Naive thymus-derived CD8-positive, alpha-beta T cell (primary cell): ENCODE measurements around the gene ATP8B3. TPM values are rescaled to one million over a fixed set of nuclear protein-coding genes. Genes with fewer than 3 reads are reported as not detected.

ENCODE experiments used
- ATAC-seq, 2 donors: fragments of 150-1000 bp; cut with Tn5 transposase in 1 of 2; sonication (Bioruptor Pico), chemical (Tn5 transposase) in 1 of 2; 1 replicate in 1 of 2; 2 replicates in 1 of 2; pipeline ENCODE4 v1.10.0; 2021; ENCODE audit warnings: mild to moderate bottlenecking in 2 of 2, moderate library complexity in 2 of 2
- POLR2A ChIA-PET: fragments of 350-600 bp; sonication (Branson Sonifier 250); formaldehyde crosslinking; loops from one replicate; lab custom pipeline; 2021; ENCODE audit warnings: antibody characterized with exemption; lab: Charles Lee
- DNase-seq, 10 donors: peaks; one replicate each; pipeline versions ENCODE4 v3.0.0 to v3.0.0-alpha.2; 2020 to 2022
- H3K27ac Mint-ChIP-seq, 10 donors: one replicate each; pipeline ENCODE4 v1.8.0; 2020 to 2022; ENCODE audit warnings: mild to moderate bottlenecking in 10 of 10, mixed read lengths in 10 of 10, moderate library complexity in 4 of 10, inconsistent platforms in 1 of 10
- H3K27me3 Mint-ChIP-seq, 5 donors: one replicate each; pipeline ENCODE4 v1.8.0; 2021 to 2022; ENCODE audit warnings: mixed read lengths in 5 of 5
- H3K36me3 Mint-ChIP-seq, 3 donors: one replicate each; pipeline ENCODE4 v1.8.0; 2020 to 2022; ENCODE audit warnings: mixed read lengths in 3 of 3, mild to moderate bottlenecking in 2 of 3, inconsistent platforms in 1 of 3
- H3K4me1 Mint-ChIP-seq, 4 donors: one replicate each; pipeline ENCODE4 v1.8.0; 2021 to 2022; ENCODE audit warnings: mixed read lengths in 4 of 4
- H3K4me3 Mint-ChIP-seq, 10 donors: one replicate each; pipeline ENCODE4 v1.8.0; 2020 to 2022; ENCODE audit warnings: mild to moderate bottlenecking in 10 of 10, mixed read lengths in 10 of 10, moderate library complexity in 6 of 10, inconsistent platforms in 1 of 10
- H3K9me3 Mint-ChIP-seq, 9 donors: one replicate each; pipeline ENCODE4 v1.8.0; 2020 to 2022; ENCODE audit warnings: mixed read lengths in 9 of 9, mild to moderate bottlenecking in 3 of 9, inconsistent platforms in 1 of 9, moderate library complexity in 1 of 9
- polyA plus RNA-seq, 3 donors: library from polyadenylated mRNA; unstranded; fragments of 300-500 nt; fragmentation: Illumina TruSeq; gene quantifications; one replicate each; pipeline ENCODE4 v1.2.3, GENCODE V29; 2021
- total RNA-seq, 8 experiments: library from RNA in 2 of 8; stranded (reverse) in 2 of 8; gene quantifications; one replicate each; pipeline ENCODE4 v1.2.3 and lab custom pipeline; 2021 to 2026

The ATP8B3 gene
- total and polyA plus RNA-seq, 5 experiments from 2014 or later: 0.52 to 1.8 (median 1.3) TPM

GRCh38 chr19:1828279-1829238 lies 16.5 kb upstream of the ATP8B3 start:
- H3K4me1 Mint-ChIP-seq: peaks cover 0 to 20% (median 7%) of the 10 kb centered on the region in 4 donors
- H3K27ac Mint-ChIP-seq: peak overlapping the region in 2 of 10 donors; percentile 28 to 73
- DNase-seq (no peak), ATAC-seq (no peak)
- no peaks in the 10 kb centered on the region for H3K27me3 Mint-ChIP-seq
- POLR2A ChIA-PET: interaction anchor here (0.6 to 0.9 kb wide), 3 partner anchors 14 to 1693 kb away, joined by 3 read pairs; no protein-coding TSS in a partner anchor
- peaks cover 0 to 50% (median 3%) of the 10 kb centered on the region in 3 donors for H3K36me3 Mint-ChIP-seq
- H3K9me3 Mint-ChIP-seq: no peaks in the 10 kb centered on the region
- no peak overlapping the region for H3K4me3 Mint-ChIP-seq

- Mint-ChIP-seq H3K27ac (no peak overlapping the region), H3K4me1 (peaks cover 0 to 17% (median 7%) of the 10 kb centered on the region in 4 donors), H3K36me3 (peaks cover 0 to 47% (median 3%) of the 10 kb centered on the region in 3 donors), H3K27me3 (no peaks in the 10 kb centered on the region), H3K9me3 (no peaks in the 10 kb centered on the region), H3K4me3 (no peak overlapping the region)
- POLR2A ChIA-PET: interaction anchor here (2.0 kb wide), 1 partner anchor 11 kb away, joined by 5 read pairs; no protein-coding TSS in a partner anchor
- DNase-seq (no peak), ATAC-seq (no peak)
These were observed 15.6 kb upstream of the ATP8B3 start for GRCh38 chr19:1827566-1828278.

- H3K4me3 Mint-ChIP-seq: no peak overlapping the region
- POLR2A ChIA-PET: interaction anchor here (0.6 to 2.0 kb wide), 3 partner anchors 12 to 36 kb away, joined by 3 to 8 read pairs (median 5); no protein-coding TSS in a partner anchor
- DNase-seq (no peak), ATAC-seq (no peak)
- peaks cover 0 to 17% (median 5%) of the 10 kb centered on the region in 4 donors for H3K4me1 Mint-ChIP-seq
- peak overlapping the region in 1 of 10 donors; percentile 71 for H3K27ac Mint-ChIP-seq
- H3K9me3 Mint-ChIP-seq: no peaks in the 10 kb centered on the region
- peaks cover 0 to 48% (median 3%) of the 10 kb centered on the region in 3 donors for H3K36me3 Mint-ChIP-seq
- H3K27me3 Mint-ChIP-seq: no peaks in the 10 kb centered on the region
These were observed 14.8 kb upstream of the ATP8B3 start for GRCh38 chr19:1826557-1827521.

DNA sequence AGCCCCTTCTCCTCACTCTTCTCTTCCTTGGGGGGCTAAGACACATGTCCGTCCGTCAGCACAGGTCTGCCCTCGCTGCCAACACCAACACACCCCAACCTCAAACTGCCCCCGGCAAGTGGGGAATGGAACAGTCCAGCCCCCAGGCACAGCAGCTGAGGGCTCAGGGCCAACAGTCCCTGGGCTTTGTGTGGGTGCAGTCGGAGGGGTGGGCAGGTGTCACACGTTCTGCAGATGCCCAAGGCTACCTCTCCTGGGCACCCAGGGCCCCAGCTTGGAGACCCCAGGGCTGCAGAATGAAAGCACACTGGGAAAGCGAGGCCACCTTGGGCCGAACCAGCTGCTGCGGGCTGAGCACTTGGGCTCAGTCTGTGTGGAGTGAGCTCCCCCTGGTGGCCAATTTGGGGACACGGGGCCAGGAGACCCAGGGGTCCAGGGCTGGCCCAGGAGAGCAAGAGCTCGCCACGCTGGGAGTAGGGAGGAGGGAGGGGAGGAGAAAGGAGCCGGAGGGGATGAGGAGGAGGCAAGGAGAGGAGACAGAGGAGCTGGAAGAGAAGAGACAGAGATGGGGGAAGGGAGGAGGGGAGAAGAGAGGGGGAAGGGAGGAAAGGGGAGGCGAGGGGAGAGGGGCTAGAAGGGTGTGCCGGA lies 14.0 kb upstream of the ATP8B3 start:
- H3K27ac Mint-ChIP-seq: peak overlapping the region in 1 of 10 donors; percentile 62

GRCh38 chr19:1824252-1824622 lies 12.2 kb upstream of the ATP8B3 start:
- H3K36me3 Mint-ChIP-seq: peaks cover 0 to 49% (median 5%) of the 10 kb centered on the region in 3 donors
- DNase-seq (no peak), ATAC-seq (no peak)
- H3K4me1 Mint-ChIP-seq: peaks cover 0 to 13% (median 4%) of the 10 kb centered on the region in 4 donors
- H3K27me3 Mint-ChIP-seq: no peaks in the 10 kb centered on the region
- POLR2A ChIA-PET: interaction anchor here (0.6 kb wide), 1 partner anchor 118 kb away, joined by 8 read pairs; no protein-coding TSS in a partner anchor
- H3K9me3 Mint-ChIP-seq: no peaks in the 10 kb centered on the region
- no peak overlapping the region for H3K27ac Mint-ChIP-seq
- no peak overlapping the region for H3K4me3 Mint-ChIP-seq

More for the DNA sequence above, 14.0 kb upstream of the ATP8B3 start:
- H3K4me1 Mint-ChIP-seq: peaks cover 0 to 17% (median 5%) of the 10 kb centered on the region in 4 donors
- H3K36me3 Mint-ChIP-seq: peaks cover 0 to 47% (median 3%) of the 10 kb centered on the region in 3 donors
- peak; percentile 60 to 88 (median 76) for DNase-seq
- no peak overlapping the region for H3K4me3 Mint-ChIP-seq
- ATAC-seq: peak; percentile 87 to 90
- POLR2A ChIA-PET: interaction anchor here (0.6 to 2.0 kb wide), 4 partner anchors 12 to 171 kb away, joined by 3 to 8 read pairs (median 5); no protein-coding TSS in a partner anchor
- H3K9me3 Mint-ChIP-seq: no peaks in the 10 kb centered on the region
- no peaks in the 10 kb centered on the region for H3K27me3 Mint-ChIP-seq

- no peak for DNase-seq
- Mint-ChIP-seq H3K4me3 (no peak overlapping the region), H3K27ac (no peak overlapping the region), H3K27me3 (no peaks in the 10 kb centered on the region), H3K9me3 (no peaks in the 10 kb centered on the region), H3K4me1 (peaks cover 0 to 11% (median 4%) of the 10 kb centered on the region in 4 donors), H3K36me3 (peaks cover 0 to 45% (median 5%) of the 10 kb centered on the region in 3 donors)
- no peak for ATAC-seq
- POLR2A ChIA-PET: no interaction called here
These were observed 11.6 kb upstream of the ATP8B3 start for GRCh38 chr19:1823539-1824251.

DNA sequence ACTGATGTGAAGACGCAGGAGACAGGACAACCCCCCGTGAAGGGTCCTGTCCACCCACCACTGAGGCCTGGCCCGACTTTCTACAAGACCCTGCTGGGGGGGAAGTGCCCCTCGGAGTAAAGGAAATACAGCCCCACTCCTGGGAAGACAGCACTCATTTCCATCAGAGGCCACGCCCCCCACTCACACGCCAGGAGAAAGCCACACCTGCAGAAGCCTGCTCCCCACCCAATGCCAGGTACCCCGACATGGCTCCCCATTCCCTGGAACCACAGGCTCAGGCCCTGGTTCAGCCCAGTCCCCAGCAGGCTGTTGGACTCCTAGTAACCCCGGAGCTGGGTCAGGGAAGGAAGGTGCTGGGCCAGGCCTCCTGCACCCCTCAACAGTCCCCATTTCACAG lies 10.9 kb upstream of the ATP8B3 start:
- no peaks in the 10 kb centered on the region for H3K27me3 Mint-ChIP-seq
- H3K9me3 Mint-ChIP-seq: no peaks in the 10 kb centered on the region
- no peak for DNase-seq
- no peak for ATAC-seq
- H3K36me3 Mint-ChIP-seq: peaks cover 0 to 45% (median 7%) of the 10 kb centered on the region in 3 donors
- POLR2A ChIA-PET: interaction anchor here (0.7 kb wide), 1 partner anchor 16 kb away, joined by 3 read pairs; no protein-coding TSS in a partner anchor
- H3K27ac Mint-ChIP-seq: no peak overlapping the region
- H3K4me3 Mint-ChIP-seq: no peak overlapping the region
- peaks cover 0 to 11% (median 4%) of the 10 kb centered on the region in 4 donors for H3K4me1 Mint-ChIP-seq

DNA sequence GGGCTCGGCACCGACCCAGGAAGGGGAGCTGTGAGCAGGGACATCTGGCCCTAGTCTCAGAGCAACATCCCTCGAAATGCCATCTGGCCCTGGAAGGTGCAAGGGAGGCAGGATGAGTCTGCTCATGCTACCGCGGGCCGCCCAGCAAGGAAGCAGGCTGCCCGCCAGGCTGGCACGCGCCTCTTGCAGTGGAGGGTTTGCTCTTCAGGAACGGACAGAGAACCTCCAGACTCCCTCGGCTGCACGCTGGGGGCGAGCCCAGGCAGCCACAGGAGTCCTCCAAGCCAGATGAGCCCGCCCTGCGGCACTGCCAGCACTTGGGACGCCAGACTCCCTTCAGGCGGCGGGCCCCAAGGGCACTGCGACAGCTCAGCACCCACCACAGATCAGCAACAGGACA lies 10.1 kb upstream of the ATP8B3 start:
- Mint-ChIP-seq H3K27ac (no peak overlapping the region), H3K27me3 (no peaks in the 10 kb centered on the region), H3K9me3 (no peaks in the 10 kb centered on the region), H3K36me3 (peaks cover 0 to 48% (median 7%) of the 10 kb centered on the region in 3 donors), H3K4me3 (no peak overlapping the region), H3K4me1 (peaks cover 0 to 11% (median 4%) of the 10 kb centered on the region in 4 donors)
- DNase-seq (no peak), ATAC-seq (no peak)
- POLR2A ChIA-PET: interaction anchor here (0.7 kb wide), 1 partner anchor 17 kb away, joined by 3 read pairs; no protein-coding TSS in a partner anchor

DNA sequence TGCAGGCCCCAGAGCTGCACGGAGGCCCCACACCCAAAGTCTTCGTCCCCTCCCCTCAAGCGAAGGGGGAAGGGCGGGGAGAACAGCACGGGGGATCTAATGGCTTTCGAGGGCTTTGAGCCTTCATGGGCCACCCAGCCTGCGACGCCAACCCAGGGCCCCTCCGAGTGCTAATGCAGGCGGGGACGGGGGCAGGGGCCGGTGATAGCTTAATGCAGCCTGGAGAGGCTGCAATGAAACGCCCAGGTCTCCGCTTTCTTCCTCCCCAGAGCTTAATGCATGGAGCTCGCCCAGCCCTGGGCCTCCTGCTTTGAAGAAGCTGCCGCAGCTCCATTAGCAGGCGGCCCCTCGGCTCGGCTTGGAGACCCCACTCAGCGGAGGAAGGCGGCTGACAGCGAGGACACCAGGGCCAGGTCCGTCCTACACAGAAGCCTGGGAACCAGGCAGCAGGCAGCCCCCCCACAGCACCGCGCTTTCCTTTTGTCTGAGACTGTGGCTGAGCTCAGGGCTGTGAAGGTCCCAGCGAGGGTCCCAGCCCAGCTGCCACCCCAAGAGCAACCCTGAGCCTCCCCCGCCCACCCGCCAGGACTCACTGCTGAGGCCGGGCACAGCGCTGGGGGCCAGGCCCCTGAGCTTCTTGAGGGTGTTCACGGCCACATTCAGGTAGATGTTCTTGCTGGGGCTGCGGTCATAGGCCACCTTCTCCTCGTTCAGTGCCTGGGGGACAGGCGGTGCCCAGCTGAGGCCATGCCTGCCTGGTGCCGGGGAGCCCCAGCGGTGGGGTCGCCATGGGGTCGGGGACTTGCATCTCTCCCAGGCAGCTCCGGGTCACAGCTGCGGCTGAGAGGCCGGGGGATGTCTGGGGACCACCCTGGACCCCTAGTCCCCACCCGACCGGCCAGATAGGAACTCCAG lies 7.5 kb upstream of the ATP8B3 start:
- POLR2A ChIA-PET: no interaction called here

More for the DNA sequence above, 7.5 kb upstream of the ATP8B3 start:
- Mint-ChIP-seq H3K4me1 (peaks cover 0 to 5% (median under 1%) of the 10 kb centered on the region in 4 donors), H3K36me3 (peaks cover 0 to 48% (median 7%) of the 10 kb centered on the region in 3 donors), H3K9me3 (no peaks in the 10 kb centered on the region), H3K27ac (no peak overlapping the region), H3K4me3 (no peak overlapping the region), H3K27me3 (no peaks in the 10 kb centered on the region)
- ATAC-seq: no peak
- no peak for DNase-seq
